Measurements from ENCODE around the gene CEP95. TPM values are rescaled to one million over a fixed set of nuclear protein-coding genes. Genes with fewer than 3 reads are reported as not detected.
"Not testable (repeated sequence)": the region's sequence is repeated elsewhere in the genome, so short reads cannot be mapped to it uniquely, and the experiment has no call there.

CEP95 gene, protein sequence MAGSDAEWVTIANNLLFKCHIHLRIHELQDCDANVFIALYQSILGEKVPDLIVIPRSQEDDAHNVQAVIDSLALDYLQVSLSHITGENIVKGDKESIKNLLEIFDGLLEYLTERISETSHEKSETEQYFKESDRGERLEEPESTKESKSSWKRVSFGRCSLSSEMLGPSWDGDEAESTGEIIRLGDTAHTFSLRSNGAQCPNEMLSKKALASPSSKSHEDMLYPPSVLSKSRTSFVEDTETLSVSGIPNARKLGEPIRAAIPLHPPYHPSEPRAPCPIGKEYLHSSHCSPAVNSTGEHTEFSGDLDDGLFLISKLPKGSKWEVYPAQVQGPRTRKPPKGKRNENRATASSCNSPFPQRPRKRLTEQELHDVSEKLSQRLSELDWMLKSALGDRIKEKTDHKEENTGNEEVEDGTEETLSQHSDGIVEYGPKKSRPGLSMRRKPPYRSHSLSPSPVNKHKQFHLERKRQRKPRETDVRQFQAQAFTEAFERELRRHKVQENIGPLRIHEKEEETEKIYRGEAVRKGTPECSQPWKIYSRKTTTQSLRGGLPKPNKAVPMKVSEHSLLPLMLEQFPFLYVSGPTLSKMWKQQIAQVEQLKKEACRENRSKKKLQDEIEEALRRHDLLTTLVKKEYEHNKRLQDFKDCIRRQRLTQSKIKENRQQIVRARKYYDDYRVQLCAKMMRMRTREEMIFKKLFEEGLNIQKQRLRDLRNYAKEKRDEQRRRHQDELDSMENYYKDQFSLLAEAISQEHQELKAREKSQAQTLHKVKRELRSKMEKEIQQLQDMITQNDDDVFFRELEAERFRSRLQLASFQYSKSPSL
- polyA plus RNA-seq: 10 to 100 TPM; 15.5 to 34.8 (median 19.6) TPM

GRCh38 chr17:64506576-64507412, at the start of gene CEP95:
Gene CEP95, plus strand, starts transcription at chr17:64506977. Its CDS starts 121 bp downstream, at chr17:64507098.
- peak within 1 kb of the TSS; percentile 100 for H3K27ac ChIP-seq (ENCODE audit: low read depth, low read length)
- 0% methylated on average over 76 to 77 of the region's 77 CpGs for WGBS, 3 donors

DNA sequence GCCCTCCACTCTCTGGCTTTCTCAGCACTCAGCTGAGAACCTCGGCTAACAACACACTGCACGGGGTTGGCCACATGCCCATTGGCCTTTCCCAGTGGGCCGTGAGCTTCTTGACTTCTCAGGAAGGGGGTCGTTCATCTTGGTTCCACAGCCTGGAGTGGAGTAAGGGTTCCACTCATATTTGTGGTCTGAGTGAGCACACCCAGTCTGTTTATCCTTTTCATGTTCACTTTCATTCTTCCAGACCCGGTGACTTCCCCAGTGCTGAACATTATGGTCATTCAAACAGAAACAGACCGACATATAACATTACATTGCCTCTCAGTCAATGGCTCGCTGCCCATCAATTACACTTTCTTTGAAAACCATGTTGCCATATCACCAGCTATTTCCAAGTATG, 49.6 kb upstream of the CEP95 start:
- no peak overlapping the region for H3K27ac ChIP-seq (ENCODE audit: low read depth, low read length)
- 68 to 81% (median 69%) methylated on average over 7 of the region's 7 CpGs for WGBS, 3 donors

GRCh38 chr17:64458756-64459155, 48.0 kb upstream of the CEP95 start:
- 85 to 92% (median 88%) methylated on average over 8 of the region's 8 CpGs for WGBS, 3 donors

DNA sequence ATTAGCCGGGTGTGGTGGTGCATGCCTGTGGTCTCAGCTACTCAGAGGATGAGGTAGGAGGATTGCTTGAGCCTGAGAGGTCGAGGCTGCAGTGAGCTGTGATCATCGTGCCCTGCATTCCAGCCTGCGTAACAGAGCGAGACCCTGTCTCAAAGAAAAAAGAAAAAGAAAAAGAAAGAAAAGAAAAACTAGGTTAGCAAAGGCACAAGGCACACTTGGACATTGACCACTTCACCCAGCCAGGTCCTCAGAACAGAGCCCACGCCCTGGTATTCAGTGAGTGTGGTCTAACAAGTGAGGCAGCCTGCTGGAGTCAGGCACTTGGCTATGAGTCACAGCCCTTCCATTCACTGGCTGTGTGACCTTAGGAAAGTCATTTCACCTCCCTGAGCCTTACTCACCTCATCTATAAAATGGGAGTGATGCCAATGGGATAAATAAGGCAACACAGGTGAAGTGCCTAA, 47.5 kb upstream of the CEP95 start:
- no peak overlapping the region for H3K27ac ChIP-seq (ENCODE audit: low read depth, low read length)
- 77 to 94% (median 92%) methylated on average over 6 of the region's 6 CpGs for WGBS, 3 donors

More at GRCh38 chr17:64458756-64459155, 48.0 kb upstream of the CEP95 start:
- no peak overlapping the region for H3K27ac ChIP-seq (ENCODE audit: low read depth, low read length)

- WGBS, 3 donors: 96 to 99% (median 96%) methylated on average over 7 of the region's 7 CpGs
- H3K27ac ChIP-seq (ENCODE audit: low read depth, low read length): not testable (repeated sequence)
Measured at GRCh38 chr17:64459818-64460217, 47.0 kb upstream of the CEP95 start.

DNA sequence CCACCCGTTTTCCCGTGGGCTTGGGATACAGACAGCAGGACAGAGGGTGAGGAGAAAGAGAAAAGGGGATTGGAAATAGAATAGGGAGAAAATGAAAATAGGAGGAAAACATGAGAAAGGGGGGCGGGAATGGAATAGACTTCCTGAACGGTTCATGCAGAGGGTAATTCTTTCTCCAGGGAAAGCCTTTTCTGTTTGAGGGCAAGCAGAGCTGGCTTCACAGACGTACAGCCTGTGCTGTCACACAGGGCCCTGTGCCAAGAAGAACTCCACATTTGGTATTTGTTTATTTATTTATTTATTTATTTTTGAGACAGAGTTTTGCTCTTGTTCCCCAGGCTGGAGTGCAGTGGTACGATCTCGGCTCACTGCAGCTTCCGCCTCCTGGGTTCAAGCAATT, 45.8 kb upstream of the CEP95 start:
- no peak overlapping the region for H3K27ac ChIP-seq (ENCODE audit: low read depth, low read length)
- WGBS, 3 donors: 71 to 77% (median 71%) methylated on average over 8 of the region's 8 CpGs

- 64 to 67% (median 65%) methylated on average over 6 of the region's 6 CpGs for WGBS, 3 donors
- no peak overlapping the region for H3K27ac ChIP-seq (ENCODE audit: low read depth, low read length)
Measured at GRCh38 chr17:64461788-64462187, 45.0 kb upstream of the CEP95 start.

DNA sequence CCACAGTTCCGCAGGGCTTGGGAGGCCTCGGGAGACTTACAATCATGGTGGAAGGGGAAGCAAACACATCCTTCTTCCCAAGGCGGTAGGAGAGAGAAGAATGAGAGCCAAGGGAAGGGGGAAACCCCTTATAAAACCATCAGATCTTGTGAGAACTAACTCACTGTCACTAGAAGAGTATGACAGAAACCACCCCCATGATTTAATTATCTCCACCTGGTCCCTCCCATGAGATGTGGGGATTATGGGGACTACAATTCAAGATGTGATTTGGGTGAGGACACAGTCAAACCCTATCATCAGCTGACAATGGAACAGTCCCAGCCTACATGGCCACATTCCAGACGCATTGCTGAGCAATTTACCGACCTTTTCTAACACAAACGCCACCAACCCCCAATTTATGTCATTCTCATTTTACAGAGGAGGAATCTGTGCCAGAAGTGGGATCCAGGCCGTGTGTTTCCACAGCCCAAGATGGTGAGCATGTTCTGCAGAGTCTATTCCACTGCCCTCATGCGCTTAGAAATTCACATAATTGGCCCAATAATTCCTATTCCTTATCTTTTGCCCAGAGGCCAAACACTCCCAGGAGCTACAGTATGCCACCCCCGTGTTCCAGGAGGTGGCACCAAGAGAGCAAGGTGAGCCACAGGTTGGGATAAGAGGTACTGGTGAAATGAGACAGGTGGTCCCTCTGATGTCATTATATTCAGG, 40.6 kb upstream of the CEP95 start:
- WGBS, 3 donors: 69 to 72% (median 70%) methylated on average over 9 of the region's 9 CpGs
- no peak overlapping the region for H3K27ac ChIP-seq (ENCODE audit: low read depth, low read length)

- H3K27ac ChIP-seq (ENCODE audit: low read depth, low read length): not testable (repeated sequence)
- 50 to 85% (median 79%) methylated on average over 1 of the region's 1 CpG for WGBS, 3 donors
Measured at GRCh38 chr17:64466834-64467233, 39.9 kb upstream of the CEP95 start.

- 81 to 85% (median 82%) methylated on average over 4 of the region's 4 CpGs for WGBS, 3 donors
- no peak overlapping the region for H3K27ac ChIP-seq (ENCODE audit: low read depth, low read length)
Measured at GRCh38 chr17:64470625-64471024, 36.2 kb upstream of the CEP95 start.

- H3K27ac ChIP-seq (ENCODE audit: low read depth, low read length): no peak overlapping the region
- 82 to 93% (median 91%) methylated on average over 3 of the region's 3 CpGs for WGBS, 3 donors
Measured at GRCh38 chr17:64471440-64471839, 35.3 kb upstream of the CEP95 start.

DNA sequence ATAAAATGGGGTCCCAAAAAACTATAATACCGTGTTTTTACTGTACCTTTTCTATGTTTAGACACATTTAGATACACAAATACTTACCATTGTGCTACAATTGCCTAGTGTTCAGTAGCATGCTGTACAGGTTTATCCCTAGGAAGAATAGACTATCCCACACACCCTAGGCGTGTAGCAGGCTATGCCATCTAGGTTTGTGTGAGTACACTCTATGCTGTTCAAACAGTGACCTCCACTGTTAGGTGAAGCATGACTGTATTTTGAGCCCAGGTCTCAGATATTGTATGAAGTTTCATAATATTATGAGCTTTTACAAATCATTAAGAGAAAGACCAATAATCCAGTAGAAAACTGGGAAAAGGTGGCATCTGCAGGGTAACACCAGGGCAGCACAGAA, 34.2 kb upstream of the CEP95 start:
- WGBS, 3 donors: 92 to 97% (median 92%) methylated on average over 2 of the region's 2 CpGs
- no peak overlapping the region for H3K27ac ChIP-seq (ENCODE audit: low read depth, low read length)

DNA sequence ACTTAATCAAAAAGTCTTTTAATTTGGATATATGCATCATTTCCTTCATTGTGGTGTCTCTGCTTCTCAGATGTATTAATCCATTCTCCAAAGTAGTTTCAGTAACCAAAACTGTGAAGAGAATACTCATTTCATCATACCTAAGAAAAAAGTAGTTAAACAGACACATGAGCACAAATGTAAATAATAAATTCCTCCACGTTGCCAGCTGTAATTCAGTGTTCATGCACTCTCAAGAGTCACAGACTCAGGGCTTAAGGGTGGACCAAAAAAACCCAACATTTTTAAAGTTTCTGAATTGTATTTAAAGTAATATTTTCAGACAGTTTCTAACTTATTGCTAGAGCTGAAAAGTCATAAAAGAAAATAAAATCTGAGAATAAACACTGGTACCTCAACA, 28.9 kb upstream of the CEP95 start:
- 10 to 47% (median 37%) methylated on average over 1 of the region's 1 CpG for WGBS, 3 donors
- H3K27ac ChIP-seq (ENCODE audit: low read depth, low read length): no peak overlapping the region

- 91 to 100% (median 100%) methylated on average over 1 of the region's 1 CpG for WGBS, 3 donors
- H3K27ac ChIP-seq (ENCODE audit: low read depth, low read length): no peak overlapping the region
Measured at GRCh38 chr17:64480951-64481350, 25.8 kb upstream of the CEP95 start.

DNA sequence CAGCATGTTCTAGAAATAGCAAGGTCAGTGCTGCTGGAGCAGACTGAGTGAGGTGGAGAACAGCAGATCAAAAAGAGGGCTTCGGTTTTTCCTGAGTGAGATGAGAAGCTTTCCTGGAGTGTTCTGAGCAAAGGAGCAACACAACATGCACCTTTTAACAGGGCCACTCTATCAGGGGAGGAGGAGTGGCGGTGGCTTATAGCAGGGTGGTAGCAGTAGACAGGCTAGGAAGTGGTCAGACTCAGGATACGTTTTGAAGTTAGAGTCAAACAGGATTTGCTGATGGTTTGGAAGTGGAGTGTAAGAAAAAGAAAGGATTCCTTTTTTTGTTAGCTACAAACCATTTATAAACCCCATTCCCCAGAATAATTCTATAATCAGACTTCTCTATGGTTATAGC, 22.4 kb upstream of the CEP95 start:
- 75 to 86% (median 85%) methylated on average over 3 of the region's 3 CpGs for WGBS, 3 donors
- H3K27ac ChIP-seq (ENCODE audit: low read depth, low read length): no peak overlapping the region

DNA sequence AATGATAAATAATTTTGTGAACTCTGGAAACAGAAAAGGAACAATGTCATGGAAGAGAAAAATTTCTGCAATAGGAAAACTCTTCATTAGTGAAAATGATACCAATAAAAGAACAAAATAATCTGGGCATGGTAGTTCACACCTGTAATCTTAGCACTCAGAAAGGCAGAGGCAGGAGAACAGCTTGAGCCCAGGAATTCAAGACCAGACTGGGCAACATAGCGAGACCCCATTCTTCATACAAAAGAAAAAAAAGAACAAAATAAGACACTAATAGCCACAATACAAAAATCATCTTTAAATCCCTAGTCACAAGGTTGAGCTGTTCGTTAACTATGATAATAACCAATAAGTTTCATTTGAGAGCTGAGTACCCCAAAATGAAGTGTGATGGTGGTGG, 18.5 kb upstream of the CEP95 start:
- WGBS, 3 donors: 94 to 99% (median 97%) methylated on average over 2 of the region's 2 CpGs
- no peak overlapping the region for H3K27ac ChIP-seq (ENCODE audit: low read depth, low read length)

GRCh38 chr17:64491034-64491860, 15.5 kb upstream of the CEP95 start:
- no peak overlapping the region for H3K27ac ChIP-seq (ENCODE audit: low read depth, low read length)
- 86 to 94% (median 91%) methylated on average over 13 of the region's 13 CpGs for WGBS, 3 donors

Data from adipose tissue (tissue), 3 donors.